K562 (cell line): ENCODE measurements around the gene GPD1L. TPM values are rescaled to one million over a fixed set of nuclear protein-coding genes. Genes with fewer than 3 reads are reported as not detected.

Source experiments
- ATAC-seq: fragments of 200-7000 bp; cut with Tn5 transposase; 3 replicates; pipeline ENCODE4 v1.9.1; 2020; ENCODE audit warnings: moderate library complexity
- BruUV-seq: library from RNA; stranded (reverse); fragments of 400-500 nt; replicated peaks from 2 replicates; lab custom pipeline; 2021; lab: Mats Ljungman, UMichigan
- CTCF ChIA-PET: fragments of 300-600 bp; formaldehyde crosslinking; extraction: SDS; loops from one replicate; lab custom pipeline; 2021; ENCODE audit warnings: low intra/inter-chr PET ratio; lab: Yijun Ruan, JAX
- POLR2A ChIA-PET: fragments of 300-600, 350-650 bp; sonication (Branson Sonifier 250); formaldehyde crosslinking; extraction: SDS; loops from one replicate; lab custom pipeline; 2021; ENCODE audit warnings: antibody characterized with exemption, inconsistent platforms; lab: Yijun Ruan, JAX
- DNase-seq, 4 experiments: peaks; one replicate each; pipeline versions ENCODE4 v3.0.0 to v3.0.0-alpha.2; 2011 to 2018; ENCODE audit warnings: low spot score in 3 of 4, mixed read lengths in 3 of 4; ENCODE audit errors: extremely low read depth in 1 of 4
- FAIRE-seq: peaks from 2 replicates; lab custom pipeline; 2011; peaks lifted over from hg19 to GRCh38; lab: Jason Lieb, UNC
- H2AFZ ChIP-seq: 2 replicates; pipeline ENCODE4 v1.6.0; 2011; ENCODE audit warnings: low read depth, low read length, control low read depth, inconsistent platforms
- H3K27ac ChIP-seq: fragments of 200-600 bp; 3 replicates; pipeline ENCODE4 v1.8.0; 2011; ENCODE audit warnings: low read depth, mild to moderate bottlenecking, control low read depth, inconsistent platforms, low read length, moderate library complexity, mixed read lengths; ENCODE audit errors: extremely low read depth
- H3K27me3 ChIP-seq, 2 experiments: fragments of 300-600 bp in 1 of 2; 2 replicates in 1 of 2; 3 replicates in 1 of 2; pipeline versions ENCODE4 v1.6.0 to v1.8.0; 2011; ENCODE audit warnings: inconsistent platforms in 2 of 2, low read length in 2 of 2, mild to moderate bottlenecking in 1 of 2, mixed read lengths in 1 of 2, moderate library complexity in 1 of 2; ENCODE audit not compliant: control insufficient read depth in 2 of 2, insufficient read depth in 2 of 2
- H3K36me3 ChIP-seq: fragments of 300-600 bp; 3 replicates; pipeline ENCODE4 v1.8.0; 2011; ENCODE audit warnings: mild to moderate bottlenecking, low read length, inconsistent platforms; ENCODE audit not compliant: control insufficient read depth, insufficient read depth
- H3K4me1 ChIP-seq, 2 experiments: fragments of 200-600 bp in 1 of 2; replicated peaks in 1 of 2; 2 replicates in 1 of 2; 3 replicates in 1 of 2; pipeline versions ENCODE4 v1.5.1 to v1.8.0; 2011; ENCODE audit warnings: inconsistent platforms in 2 of 2, low read length in 2 of 2, mild to moderate bottlenecking in 1 of 2, mixed read lengths in 1 of 2, moderate library complexity in 1 of 2; ENCODE audit not compliant: control insufficient read depth in 2 of 2, insufficient read depth in 2 of 2
- H3K4me2 ChIP-seq: 2 replicates; pipeline ENCODE4 v1.6.1; 2011; ENCODE audit warnings: low read length, control low read depth, inconsistent platforms, mixed read lengths; ENCODE audit not compliant: insufficient read depth
- H3K4me3 ChIP-seq: fragments of 200-600 bp; sonication (generic), shearing (Covaris generic); 2 replicates; pipeline ENCODE4 v1.5.1; 2016; ENCODE audit warnings: control low read depth, inconsistent platforms
- H3K79me2 ChIP-seq: fragments of 200-600 bp; 3 replicates; pipeline ENCODE4 v1.8.0; 2011; ENCODE audit warnings: low read length, inconsistent platforms; ENCODE audit not compliant: control insufficient read depth, insufficient read depth
- H3K9ac ChIP-seq, 2 experiments: 2 replicates each; pipeline versions ENCODE4 v1.6.0 to v1.6.1; 2011; ENCODE audit warnings: low read depth in 2 of 2, low read length in 2 of 2, control low read depth in 1 of 2, inconsistent platforms in 1 of 2, mild to moderate bottlenecking in 1 of 2, mixed read lengths in 1 of 2; ENCODE audit not compliant: insufficient read depth in 1 of 2
- H3K9me1 ChIP-seq: one replicate; pipeline ENCODE4 v1.6.0; 2011; ENCODE audit warnings: inconsistent platforms, mild to moderate bottlenecking, low read length, moderate library complexity; ENCODE audit not compliant: control insufficient read depth, insufficient read depth
- H3K9me3 ChIP-seq: replicated peaks from 2 replicates; pipeline ENCODE4 v1.5.1; 2011; ENCODE audit warnings: low read depth, low read length, inconsistent platforms; ENCODE audit not compliant: control insufficient read depth, insufficient read depth
- H4K20me1 ChIP-seq: replicated peaks from 2 replicates; pipeline ENCODE4 v1.6.1; 2011; ENCODE audit warnings: low read length, inconsistent platforms, mixed read lengths; ENCODE audit not compliant: control insufficient read depth, insufficient read depth
- FOXM1 ChIP-seq, 2 experiments: fragments of 450-650 bp in 1 of 2; sonication (generic) in 1 of 2; formaldehyde crosslinking in 1 of 2; IDR thresholded peaks; 2 replicates each; pipeline versions ENCODE4 v1.6.1 to v1.9.0; 2017 to 2022; ENCODE audit warnings: low read depth in 2 of 2, mild to moderate bottlenecking in 2 of 2, missing genetic modification reagents in 1 of 2, moderate library complexity in 1 of 2
- HES1 ChIP-seq: fragments of 450-650 bp; IDR thresholded peaks from 2 replicates; pipeline ENCODE4 v1.6.1; 2016; ENCODE audit warnings: low read depth, mild to moderate bottlenecking, moderate library complexity
- HNRNPL ChIP-seq: fragments of 200-400 bp; formaldehyde crosslinking; IDR thresholded peaks from 2 replicates; pipeline ENCODE4 v1.6.1; 2017; ENCODE audit warnings: low read depth, mild to moderate bottlenecking, low read length
- IRF1 ChIP-seq: sonication (generic); formaldehyde crosslinking; IDR thresholded peaks from 2 replicates; pipeline ENCODE4 v1.8.0; 2022; ENCODE audit warnings: missing genetic modification reagents, mild to moderate bottlenecking, borderline replicate concordance
- RAD51 ChIP-seq: fragments of 450-650 bp; IDR thresholded peaks from 2 replicates; pipeline ENCODE4 v1.7.1; 2016; ENCODE audit warnings: low read depth, mild to moderate bottlenecking, borderline replicate concordance
- RB1 ChIP-seq: fragments of 450-650 bp; IDR thresholded peaks from 2 replicates; pipeline ENCODE4 v1.6.1; 2017; ENCODE audit warnings: low read depth, mild to moderate bottlenecking
- SMC3 ChIP-seq: conservative IDR thresholded peaks from 2 replicates; pipeline ENCODE4 v1.6.1; 2011; ENCODE audit warnings: low read depth, low read length, improper control_type of control experiment; ENCODE audit not compliant: insufficient read depth
- SNAPC5 ChIP-seq: fragments of 250-450 bp; sonication (Bioruptor Pico); IDR thresholded peaks from 2 replicates; pipeline ENCODE4 v1.8.0; 2021; ENCODE audit warnings: moderate library complexity, mild to moderate bottlenecking, inconsistent platforms
- ZFP1 ChIP-seq: fragments of 450-650 bp; formaldehyde crosslinking; IDR thresholded peaks from 2 replicates; pipeline ENCODE4 v1.4.0; 2020; ENCODE audit warnings: mild to moderate bottlenecking, mixed read lengths
- ZNF197 ChIP-seq: fragments of 200-800 bp; sonication (Bioruptor generic); IDR thresholded peaks from 2 replicates; pipeline ENCODE4 v1.6.1; 2016; ENCODE audit warnings: low read depth, missing genetic modification characterization, missing compliant biosample characterization
- ZNF583 ChIP-seq: fragments of 250-450 bp; sonication (Bioruptor Pico); IDR thresholded peaks from 2 replicates; pipeline ENCODE4 v1.4.0; 2020
- ZNF639 ChIP-seq, 2 experiments: fragments of 200-800 bp in 1 of 2; sonication (Bioruptor generic) in 1 of 2; sonication (generic) in 1 of 2; formaldehyde crosslinking in 1 of 2; IDR thresholded peaks in 1 of 2; conservative IDR thresholded peaks in 1 of 2; 2 replicates each; pipeline versions ENCODE4 v1.5.0 to v1.6.1; 2016 to 2020; ENCODE audit warnings: missing compliant biosample characterization in 1 of 2, missing genetic modification characterization in 1 of 2, missing genetic modification reagents in 1 of 2
- WGBS: fragments of 100-300 bp; shearing (Covaris generic); methylation state at CpG from one replicate; pipeline ENCODE4 v1.1.6; 2016; ENCODE audit warnings: low coverage, mixed read lengths; ENCODE audit not compliant: insufficient coverage; ENCODE audit errors: missing lambda C conversion rate; 5-methylcytosine and 5-hydroxymethylcytosine counted together
- in situ Hi-C: fragments of 300-500 bp; cut with MboI; formaldehyde crosslinking; loops from 4 replicates; pipeline ENCODE4 v1.15.0; 2018; ENCODE audit warnings: inconsistent platforms, mixed read lengths
- intact Hi-C: fragments of 100-400 bp; cut with micrococcal nuclease; formaldehyde crosslinking; loops from 2 replicates; pipeline ENCODE4 v1.14.2; 2022
- polyA plus RNA-seq, 8 experiments: library from polyadenylated mRNA; depleted of rRNA in 4 of 8; stranded (reverse) in 5 of 8; unstranded in 3 of 8; fragments of >200 nt; fragmentation: Nextera tagmentation in 2 of 8; fragmentation: Illumina TruSeq in 1 of 8; extraction: Ambion mirVana in 2 of 8; extraction: Trizol in 1 of 8; gene quantifications; 2 replicates each; pipeline versions ENCODE4 v1.2.1 to v1.2.3, GENCODE V29; 2011 to 2014; ENCODE audit warnings: inconsistent platforms in 1 of 8, missing spikeins in 1 of 8
- total RNA-seq, 7 experiments: library from RNA; depleted of rRNA in 6 of 7; stranded (reverse); fragments of >200 nt in 6 of 7; fragmentation: Illumina TruSeq in 2 of 7; extraction: Trizol in 2 of 7; gene quantifications; 2 replicates each; pipeline versions ENCODE4 v1.2.1 to v1.2.3, GENCODE V29; 2011 to 2021; ENCODE audit warnings: low replicate concordance in 1 of 7

GPD1L gene
- total and polyA plus RNA-seq, 9 of the 15 experiments (the other 6 are each of a cell fraction or from before 2014, with no cell fraction given) = 1.6 to 17.3 (median 12.3) TPM

GRCh38 chr3:32110233-32110760, 3.9 kb downstream of the GPD1L start:
- CTCF ChIA-PET = no interaction called here
- Histone ChIP-seq H3K9me1 (no peaks in the 10 kb centered on the region), H3K79me2 (no peaks in the 10 kb centered on the region), H2AFZ (no peak overlapping the region), H3K9me3 (no peaks in the 10 kb centered on the region), H3K4me2 (no peak overlapping the region), H3K4me1 (peaks cover 7 to 14% of the 10 kb centered on the region in 2 experiments; a peak in 4 of 5 replicates), H3K9ac (no peak overlapping the region), H3K27ac (no peak overlapping the region), H3K27me3 (peaks cover 0 to 12% of the 10 kb centered on the region in 2 experiments; a peak in 2 of 5 replicates), H3K36me3 (no peaks in the 10 kb centered on the region), H4K20me1 (no peaks in the 10 kb centered on the region), H3K4me3 (no peak overlapping the region)
- 50% methylated on average over 3 of the region's 3 CpGs for WGBS
- DNase-seq = no peak
- FAIRE-seq = no peak
- intact Hi-C loops = no loop called here
- POLR2A ChIA-PET = interaction anchor here (0.7 kb wide), 1 partner anchor 18 kb away, joined by 3 read pairs; no protein-coding TSS in a partner anchor
- ATAC-seq = no peak
- in situ Hi-C loops = no loop called here
- no TSS peak for BruUV-seq
- TF ChIP-seq ZNF583 (no peak), IRF1 (CRISPR knock-in tag) (no peak), HES1 (no peak), SMC3 (no peak), RB1 (no peak), ZNF197 (CRISPR knock-in tag) (no peak), FOXM1 (IDR thresholded peaks at IDR 0.05; ENCODE audit: low read depth) (no peak), FOXM1 (CRISPR knock-in tag; IDR thresholded peaks at IDR 0.05; ENCODE audit: low read depth) (no peak), ZNF639 (CRISPR knock-in tag; conservative IDR thresholded peaks at IDR 0.05 in 1 of 2, IDR thresholded peaks at IDR 0.05 in 1 of 2) (no peak), RAD51 (no peak), HNRNPL (no peak), SNAPC5 (CRISPR knock-in tag) (no peak), ZFP1 (no peak)
